Heart left ventricle (tissue), 13 donors: ENCODE measurements around the gene GCNT2.

Experiments used
- CTCF ChIP-seq, 12 donors: fragments of 200-600 bp; sonication (generic) in 4 of 12; IDR thresholded peaks; one replicate each; pipeline versions ENCODE4 v1.5.0 to v1.8.0; 2018 to 2022; ENCODE audit warnings: antibody characterized with exemption in 12 of 12, mild to moderate bottlenecking in 5 of 12
- POLR2A ChIP-seq, 2 donors: fragments of 450-650 bp; IDR thresholded peaks; one replicate each; pipeline ENCODE4 v1.6.1; 2017; ENCODE audit warnings: antibody characterized with exemption in 2 of 2, mild to moderate bottlenecking in 2 of 2, moderate library complexity in 2 of 2
- donor health status: ischemic (EF 13 %, LVEDD 7.1; RV severe dilation, severe dysfunction).
- donor health status: DM: no; HTN: yes; CAD: no.
- donor health status: DM: no; HTN: no; CAD: no.
- donor health status: ischemic (EF 25% LVEDD 6.9; RV normal size, moderate dysfunction).
- donor health status: ischemic (EF 25% LVEDD 5.7; RV mildly dilated, moderate dysfunction).
- donor health status: ischemic (EF 35%, LVEDD 5.7; RV mildly dilated, moderate dysfunction).
- donor health status: nonischemic (EF 11% LVEDD 7.7; RV severe dilation, severe dysfunction).
- donor health status: DM: yes; HTN: yes; CAD: no.
- donor health status: PGD.
- donor health status: ischemic (EF 29% LVEDD 5.4; RV normal size, mild dysfunction).
- donor health status: nonischemic (EF 23%, LVEDD 6.1; RV moderate dilation, normal function).

GRCh38 chr6:10486215-10486614 is 34.9 kb upstream of the GCNT2 start:
- no peak for TF ChIP-seq CTCF (IDR thresholded peaks at IDR 0.05)
- TF ChIP-seq POLR2A (IDR thresholded peaks at IDR 0.05) = no peak
